ENCODE data around the gene SLF2. TPM values are rescaled to one million over a fixed set of nuclear protein-coding genes. Genes with fewer than 3 reads are reported as not detected.

The SLF2 gene
- total and polyA plus RNA-seq, 2 of the 13 experiments (the other 11 are each of a cell fraction or from before 2014, with no cell fraction given) = 12.2 to 48.1 TPM

DNA sequence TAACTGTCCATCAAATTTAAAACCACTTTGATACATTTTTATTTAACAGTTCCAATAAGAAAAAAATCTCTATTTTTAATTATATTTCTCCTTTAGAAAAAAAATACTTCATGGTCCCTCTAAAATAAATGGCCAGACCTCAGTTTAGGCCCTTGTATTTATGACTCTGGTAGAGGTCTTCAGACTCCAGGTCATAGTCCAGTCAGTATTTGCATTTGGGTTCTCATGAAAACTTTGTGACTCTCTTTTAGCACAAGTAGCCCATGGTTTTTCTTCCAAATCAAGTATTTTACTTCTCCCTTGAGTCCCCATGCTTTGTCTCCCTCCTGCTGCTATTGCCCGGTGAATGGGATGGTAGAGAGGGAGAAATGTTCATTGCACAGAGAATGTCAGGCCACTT is 51.1 kb downstream of the SLF2 start:
- POLR2A ChIA-PET = interaction anchor here (0.8 to 12.6 kb wide), 2 partner anchors 28 to 82 kb away, joined by 3 to 277 read pairs; partner anchors contain the start of genes LZTS2, MRPL43 and TWNK
- peaks cover 8% of the 10 kb centered on the region for H3K79me2 ChIP-seq (ENCODE audit: insufficient read depth, low read length)
- H3K4me1 ChIP-seq (ENCODE audit: insufficient read depth, low read length) = peaks cover 65% of the 10 kb centered on the region
- H3K4me3 ChIP-seq (replicated peaks in 1 of 3; ENCODE audit: insufficient read depth in 1 of 3, low read depth in 2 of 3, low read length in 3 of 3) = no peak overlapping the region
- H2AFZ ChIP-seq (ENCODE audit: low read length) = no peak overlapping the region
- no peaks in the 10 kb centered on the region; the same call in 1 of the 2 replicates for H4K20me1 ChIP-seq (ENCODE audit: insufficient read depth, low read length)
- intact Hi-C loops (cut with micrococcal nuclease; ENCODE audit: unreplicated experiment) (no loop called here), in situ Hi-C loops (cut with HindIII; ENCODE audit: extremely low pct_ligation_motif_present, low pct_unique_long_range_greater_than_20kb) (no loop called here)
- peaks cover 0 to 31% of the 10 kb centered on the region in 2 experiments; a peak in 3 of 5 replicates for H3K36me3 ChIP-seq (replicated peaks in 1 of 2; ENCODE audit: control insufficient read depth in 1 of 2, insufficient read depth in 2 of 2, low read length in 2 of 2)
- H3K4me2 ChIP-seq (ENCODE audit: low read depth, low read length) = peak overlapping the region; percentile 37
- TF ChIP-seq ZNF17 (CRISPR knock-in tag; IDR thresholded peaks at IDR 0.05) (no peak), ZNF570 (CRISPR knock-in tag; IDR thresholded peaks at IDR 0.05; ENCODE audit: borderline replicate concordance) (no peak), HNF4A (CRISPR knock-in tag; IDR thresholded peaks at IDR 0.05) (peak; percentile 55), PHF8 (CRISPR knock-in tag; IDR thresholded peaks at IDR 0.05) (no peak), NCOR1 (IDR thresholded peaks at IDR 0.05; ENCODE audit: borderline replicate concordance, low read length) (peak; percentile 31; the same call in 1 of the 2 replicates), HES4 (CRISPR knock-in tag; IDR thresholded peaks at IDR 0.05; ENCODE audit: borderline replicate concordance) (no peak), ZNF883 (CRISPR knock-in tag; IDR thresholded peaks at IDR 0.05; ENCODE audit: not compliant biosample characterization) (no peak), NFKB2 (CRISPR knock-in tag; IDR thresholded peaks at IDR 0.05; ENCODE audit: borderline replicate concordance) (no peak), SMARCC2 (IDR thresholded peaks at IDR 0.05) (no peak), MBNL3 (CRISPR knock-in tag; conservative IDR thresholded peaks at IDR 0.05) (no peak)
- TF ChIP-seq, protein P1, sequence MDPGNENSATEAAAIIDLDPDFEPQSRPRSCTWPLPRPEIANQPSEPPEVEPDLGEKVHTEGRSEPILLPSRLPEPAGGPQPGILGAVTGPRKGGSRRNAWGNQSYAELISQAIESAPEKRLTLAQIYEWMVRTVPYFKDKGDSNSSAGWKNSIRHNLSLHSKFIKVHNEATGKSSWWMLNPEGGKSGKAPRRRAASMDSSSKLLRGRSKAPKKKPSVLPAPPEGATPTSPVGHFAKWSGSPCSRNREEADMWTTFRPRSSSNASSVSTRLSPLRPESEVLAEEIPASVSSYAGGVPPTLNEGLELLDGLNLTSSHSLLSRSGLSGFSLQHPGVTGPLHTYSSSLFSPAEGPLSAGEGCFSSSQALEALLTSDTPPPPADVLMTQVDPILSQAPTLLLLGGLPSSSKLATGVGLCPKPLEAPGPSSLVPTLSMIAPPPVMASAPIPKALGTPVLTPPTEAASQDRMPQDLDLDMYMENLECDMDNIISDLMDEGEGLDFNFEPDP (CRISPR knock-in tag; conservative IDR thresholded peaks at IDR 0.05) = no peak
- TF ChIP-seq, protein P2, sequence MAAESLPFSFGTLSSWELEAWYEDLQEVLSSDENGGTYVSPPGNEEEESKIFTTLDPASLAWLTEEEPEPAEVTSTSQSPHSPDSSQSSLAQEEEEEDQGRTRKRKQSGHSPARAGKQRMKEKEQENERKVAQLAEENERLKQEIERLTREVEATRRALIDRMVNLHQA (CRISPR knock-in tag; IDR thresholded peaks at IDR 0.05) = no peak
- TF ChIP-seq, protein P3, sequence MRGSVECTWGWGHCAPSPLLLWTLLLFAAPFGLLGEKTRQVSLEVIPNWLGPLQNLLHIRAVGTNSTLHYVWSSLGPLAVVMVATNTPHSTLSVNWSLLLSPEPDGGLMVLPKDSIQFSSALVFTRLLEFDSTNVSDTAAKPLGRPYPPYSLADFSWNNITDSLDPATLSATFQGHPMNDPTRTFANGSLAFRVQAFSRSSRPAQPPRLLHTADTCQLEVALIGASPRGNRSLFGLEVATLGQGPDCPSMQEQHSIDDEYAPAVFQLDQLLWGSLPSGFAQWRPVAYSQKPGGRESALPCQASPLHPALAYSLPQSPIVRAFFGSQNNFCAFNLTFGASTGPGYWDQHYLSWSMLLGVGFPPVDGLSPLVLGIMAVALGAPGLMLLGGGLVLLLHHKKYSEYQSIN (CRISPR knock-in tag; IDR thresholded peaks at IDR 0.05; ENCODE audit: borderline replicate concordance) = no peak
- TF ChIP-seq, protein P4, sequence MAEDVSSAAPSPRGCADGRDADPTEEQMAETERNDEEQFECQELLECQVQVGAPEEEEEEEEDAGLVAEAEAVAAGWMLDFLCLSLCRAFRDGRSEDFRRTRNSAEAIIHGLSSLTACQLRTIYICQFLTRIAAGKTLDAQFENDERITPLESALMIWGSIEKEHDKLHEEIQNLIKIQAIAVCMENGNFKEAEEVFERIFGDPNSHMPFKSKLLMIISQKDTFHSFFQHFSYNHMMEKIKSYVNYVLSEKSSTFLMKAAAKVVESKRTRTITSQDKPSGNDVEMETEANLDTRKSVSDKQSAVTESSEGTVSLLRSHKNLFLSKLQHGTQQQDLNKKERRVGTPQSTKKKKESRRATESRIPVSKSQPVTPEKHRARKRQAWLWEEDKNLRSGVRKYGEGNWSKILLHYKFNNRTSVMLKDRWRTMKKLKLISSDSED (CRISPR knock-in tag; IDR thresholded peaks at IDR 0.05) = no peak
- 82% methylated on average over 1 of the region's 1 CpG for WGBS (ENCODE audit: low lambda C conversion rate)
- CTCF ChIA-PET (ENCODE audit: low intra/inter-chr PET ratio, low total read pairs) = no interaction called here
- BruUV-seq (replicated peaks) = no TSS peak
- DNase-seq (ENCODE audit: low spot score) (no peak), FAIRE-seq (no peak), ATAC-seq (no peak)
- H3K9me3 ChIP-seq (ENCODE audit: low read length) = no peaks in the 10 kb centered on the region
- H3K27me3 ChIP-seq (ENCODE audit: control insufficient read depth in 1 of 2, insufficient read depth in 2 of 2, low read length in 2 of 2) = no peaks in the 10 kb centered on the region; a peak in 1 of 5 replicates
- H3K27ac ChIP-seq (ENCODE audit: extremely low read length, insufficient read depth, low read length) = peak overlapping the region; percentile 36
- no peak overlapping the region for H3K9ac ChIP-seq (ENCODE audit: insufficient read depth, low read depth, low read length)

All from HepG2 (cell line).